PC-3 (cell line): ENCODE results near the gene COA5. TPM values are rescaled to one million over a fixed set of nuclear protein-coding genes. Genes with fewer than 3 reads are reported as not detected.

Experiments
- ATAC-seq: fragments of 200-7000 bp; cut with Tn5 transposase; 2 replicates; pipeline ENCODE4 v1.9.1; 2020; ENCODE audit warnings: mild to moderate bottlenecking, moderate library complexity
- BruUV-seq: library from RNA; stranded (reverse); fragments of 400-500 nt; replicated peaks from 2 replicates; lab custom pipeline; 2021; lab: Mats Ljungman, UMichigan
- CTCF ChIA-PET: fragments of 300-600 bp; sonication (Branson Sonifier 250); formaldehyde crosslinking; loops from one replicate; lab custom pipeline; 2022; ENCODE audit warnings: antibody characterized with exemption; lab: Charles Lee
- POLR2A ChIA-PET: fragments of 300-600 bp; sonication (Branson Sonifier 250); formaldehyde crosslinking; loops from one replicate; lab custom pipeline; 2022; ENCODE audit warnings: antibody characterized with exemption; ENCODE audit not compliant: unreplicated experiment; lab: Charles Lee
- DNase-seq: peaks from one replicate; pipeline ENCODE4 v3.0.0-alpha.2; 2015
- H2AFZ ChIP-seq: fragments of 300-600 bp; sonication (generic); 2 replicates; pipeline ENCODE4 v1.6.0; 2016; ENCODE audit warnings: antibody characterized with exemption, low read length
- H3F3A ChIP-seq: fragments of 300-600 bp; sonication (generic); one replicate; pipeline ENCODE4 v1.6.0; 2017; ENCODE audit warnings: antibody characterized with exemption, low read length, control low read depth, mild to moderate bottlenecking; ENCODE audit not compliant: unreplicated experiment
- H3K27ac ChIP-seq: fragments of 300-600 bp; sonication (generic); 2 replicates; pipeline ENCODE4 v1.5.1; 2016; ENCODE audit warnings: mild to moderate bottlenecking, low read length
- H3K27me3 ChIP-seq: fragments of 300-600 bp; sonication (generic); 2 replicates; pipeline ENCODE4 v1.6.1; 2016; ENCODE audit warnings: low read length, mixed read lengths
- H3K36me3 ChIP-seq: fragments of 300-600 bp; sonication (generic); 2 replicates; pipeline ENCODE4 v1.6.1; 2016; ENCODE audit warnings: low read depth, mixed run types, low read length, mixed read lengths
- H3K4me1 ChIP-seq: fragments of 300-600 bp; sonication (generic); 2 replicates; pipeline ENCODE4 v1.5.1; 2016; ENCODE audit warnings: low read length; ENCODE audit not compliant: insufficient read depth
- H3K4me2 ChIP-seq: fragments of 300-600 bp; sonication (generic); 2 replicates; pipeline ENCODE4 v1.6.0; 2016; ENCODE audit warnings: low read length
- H3K4me3 ChIP-seq: fragments of 300-600 bp; sonication (generic); 2 replicates; pipeline ENCODE4 v1.5.1; 2016; ENCODE audit warnings: mild to moderate bottlenecking, low read length, mixed read lengths
- H3K79me2 ChIP-seq: fragments of 300-600 bp; sonication (generic); 2 replicates; pipeline ENCODE4 v1.6.1; 2017; ENCODE audit warnings: low read length, mixed read lengths
- H3K9ac ChIP-seq: fragments of 300-600 bp; sonication (generic); 2 replicates; pipeline ENCODE4 v1.6.0; 2016; ENCODE audit warnings: mild to moderate bottlenecking, low read length
- H3K9me2 ChIP-seq: fragments of 300-600 bp; sonication (generic); replicated peaks from 2 replicates; pipeline ENCODE4 v1.6.1; 2016; ENCODE audit warnings: mixed run types, low read length, mixed read lengths
- H3K9me3 ChIP-seq: fragments of 300-600 bp; sonication (generic); 2 replicates; pipeline ENCODE4 v1.6.1; 2016; ENCODE audit warnings: low read length, mixed read lengths
- H4K20me1 ChIP-seq: fragments of 300-600 bp; sonication (generic); 2 replicates; pipeline ENCODE4 v1.6.1; 2016; ENCODE audit warnings: low read length, mixed read lengths
- EZH2 ChIP-seq: fragments of 300-600 bp; sonication (generic); IDR thresholded peaks from one replicate; pipeline ENCODE4 v1.6.1; 2017; ENCODE audit warnings: antibody characterized with exemption, mild to moderate bottlenecking, low read length; ENCODE audit not compliant: unreplicated experiment
- EZH2phosphoT487 ChIP-seq: fragments of 300-600 bp; sonication (generic); IDR thresholded peaks from 2 replicates; pipeline ENCODE4 v1.6.1; 2018; ENCODE audit warnings: mild to moderate bottlenecking, antibody characterized with exemption, low read length, borderline replicate concordance
- intact Hi-C: fragments of 100-400 bp; cut with micrococcal nuclease; formaldehyde crosslinking; loops from 2 replicates; pipeline ENCODE4 v1.9.0; 2023
- total RNA-seq: library from RNA; depleted of rRNA; stranded (reverse); fragments of >200 nt; gene quantifications from 2 replicates; pipeline ENCODE4 v1.2.3, GENCODE V29; 2014
- TF ChIP-seq, protein P1 (sequence below): fragments of 300-600 bp; sonication (generic); conservative IDR thresholded peaks from 2 replicates; pipeline ENCODE4 v1.5.1; 2017; ENCODE audit warnings: antibody characterized with exemption, low read depth, mild to moderate bottlenecking, low read length

Gene COA5
- total RNA-seq, 1 experiment from 2014 or later, result 37.2 TPM

DNA sequence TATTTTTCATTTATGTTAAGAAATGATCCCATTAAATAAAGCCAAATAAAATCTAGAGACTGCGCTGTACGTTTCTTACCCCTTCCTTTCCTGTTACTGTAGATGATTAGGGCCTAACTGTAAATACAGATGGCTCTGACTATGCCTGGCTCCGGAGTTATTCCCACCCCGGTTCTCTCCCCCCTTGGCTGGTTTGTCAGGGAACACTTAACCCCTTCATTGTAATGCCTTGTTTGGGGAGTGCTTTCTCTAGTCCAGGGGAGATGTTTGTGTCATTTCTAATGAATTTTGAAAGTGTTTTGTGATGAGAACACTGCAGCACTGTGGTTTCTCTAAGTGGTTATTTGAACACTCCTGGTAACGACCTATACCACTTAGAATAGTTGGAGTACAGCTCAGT is 8.8 kb upstream of the COA5 start:
- Histone ChIP-seq H3K27ac (no peak overlapping the region), H3K4me2 (no peak overlapping the region), H2AFZ (no peak overlapping the region), H3K4me1 (no peaks in the 10 kb centered on the region), H3K9ac (no peak overlapping the region), H3K9me2 (no peaks in the 10 kb centered on the region), H3K4me3 (no peak overlapping the region), H3K79me2 (no peaks in the 10 kb centered on the region), H3K27me3 (no peaks in the 10 kb centered on the region), H4K20me1 (no peaks in the 10 kb centered on the region), H3F3A (no peaks in the 10 kb centered on the region), H3K36me3 (peaks cover 30% of the 10 kb centered on the region), H3K9me3 (no peaks in the 10 kb centered on the region)
- POLR2A ChIA-PET, result no interaction called here
- TF ChIP-seq, protein P1, sequence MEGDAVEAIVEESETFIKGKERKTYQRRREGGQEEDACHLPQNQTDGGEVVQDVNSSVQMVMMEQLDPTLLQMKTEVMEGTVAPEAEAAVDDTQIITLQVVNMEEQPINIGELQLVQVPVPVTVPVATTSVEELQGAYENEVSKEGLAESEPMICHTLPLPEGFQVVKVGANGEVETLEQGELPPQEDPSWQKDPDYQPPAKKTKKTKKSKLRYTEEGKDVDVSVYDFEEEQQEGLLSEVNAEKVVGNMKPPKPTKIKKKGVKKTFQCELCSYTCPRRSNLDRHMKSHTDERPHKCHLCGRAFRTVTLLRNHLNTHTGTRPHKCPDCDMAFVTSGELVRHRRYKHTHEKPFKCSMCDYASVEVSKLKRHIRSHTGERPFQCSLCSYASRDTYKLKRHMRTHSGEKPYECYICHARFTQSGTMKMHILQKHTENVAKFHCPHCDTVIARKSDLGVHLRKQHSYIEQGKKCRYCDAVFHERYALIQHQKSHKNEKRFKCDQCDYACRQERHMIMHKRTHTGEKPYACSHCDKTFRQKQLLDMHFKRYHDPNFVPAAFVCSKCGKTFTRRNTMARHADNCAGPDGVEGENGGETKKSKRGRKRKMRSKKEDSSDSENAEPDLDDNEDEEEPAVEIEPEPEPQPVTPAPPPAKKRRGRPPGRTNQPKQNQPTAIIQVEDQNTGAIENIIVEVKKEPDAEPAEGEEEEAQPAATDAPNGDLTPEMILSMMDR, result no peak
- TF ChIP-seq EZH2phosphoT487 (no peak), EZH2 (no peak)
- no peak for ATAC-seq
- BruUV-seq, result no TSS peak
- CTCF ChIA-PET, result interaction anchor here (0.6 kb wide), 1 partner anchor 220 kb away, joined by 3 read pairs; no protein-coding TSS in a partner anchor
- no peak for DNase-seq
- intact Hi-C loops, result no loop called here

DNA sequence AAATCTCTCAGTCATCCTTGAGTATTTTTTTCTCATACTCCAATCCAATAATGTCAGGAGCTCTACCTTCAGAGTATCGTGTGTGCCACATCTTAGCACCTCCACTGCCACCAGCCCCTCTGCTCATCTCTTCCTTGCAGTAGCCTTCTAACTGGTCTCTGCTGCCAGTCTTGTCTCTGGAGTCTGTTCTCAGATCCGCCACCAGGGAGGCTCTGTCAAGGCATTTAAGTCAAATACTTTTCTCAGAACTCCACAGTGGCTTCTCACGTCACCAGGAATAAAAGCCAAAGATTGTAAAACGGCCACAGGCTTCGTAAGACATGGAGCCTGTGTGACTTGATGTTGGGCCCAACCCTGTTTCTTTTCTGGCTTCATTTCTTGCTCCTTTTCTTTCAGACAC is 7.2 kb upstream of the COA5 start:
- Histone ChIP-seq H3K9me3 (no peaks in the 10 kb centered on the region), H3K4me3 (no peak overlapping the region), H2AFZ (no peak overlapping the region), H3K4me2 (no peak overlapping the region), H3K27me3 (no peaks in the 10 kb centered on the region), H3K9me2 (no peaks in the 10 kb centered on the region), H3F3A (no peaks in the 10 kb centered on the region), H3K27ac (no peak overlapping the region), H3K4me1 (peaks cover 10% of the 10 kb centered on the region), H3K36me3 (peaks cover 33% of the 10 kb centered on the region), H4K20me1 (no peaks in the 10 kb centered on the region), H3K9ac (no peak overlapping the region), H3K79me2 (peaks cover 12% of the 10 kb centered on the region)
- DNase-seq (no peak), ATAC-seq (no peak)
- CTCF ChIA-PET, result no interaction called here
- TF ChIP-seq EZH2 (no peak), EZH2phosphoT487 (no peak)
- TF ChIP-seq, protein P1, result peak; percentile 29; the same call in 1 of the 2 replicates
- POLR2A ChIA-PET, result no interaction called here
- no TSS peak for BruUV-seq
- intact Hi-C loops, result no loop called here

DNA sequence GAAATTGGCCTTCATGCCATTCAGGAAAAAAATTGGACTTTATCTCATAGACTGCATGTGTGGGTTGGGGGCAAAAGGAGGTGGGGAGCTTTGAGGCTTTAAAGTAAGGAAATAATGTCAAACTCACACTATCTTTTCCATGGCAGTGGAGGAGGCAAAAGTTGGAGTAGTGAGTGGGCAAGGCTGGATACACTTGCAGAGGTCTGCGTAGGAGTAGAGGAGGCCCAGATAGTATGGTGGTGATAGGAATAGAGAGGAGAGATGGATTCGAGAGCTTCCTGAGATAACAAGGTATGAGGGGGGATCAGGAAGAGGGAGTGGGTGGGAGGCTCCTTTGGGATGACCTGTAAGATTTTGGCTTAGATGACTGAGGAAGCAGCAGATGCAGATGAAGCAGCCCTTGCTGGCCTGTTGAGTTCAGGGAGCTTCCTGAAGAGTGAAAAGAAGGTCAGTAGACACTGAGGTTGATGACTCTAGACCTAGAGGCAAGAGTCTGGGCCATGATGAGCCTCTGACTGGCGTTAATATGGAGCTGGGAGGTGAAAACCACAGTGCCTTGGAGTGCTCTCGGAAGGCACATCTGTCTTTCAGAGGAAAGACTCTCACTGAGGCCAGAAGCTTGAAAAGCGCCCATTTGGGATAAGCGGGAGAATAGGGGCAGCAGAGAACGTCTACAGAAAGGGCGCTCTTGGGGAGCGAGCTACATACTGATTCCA is 5.9 kb upstream of the COA5 start:
- peaks cover 33% of the 10 kb centered on the region for H3K36me3 ChIP-seq
- DNase-seq (no peak), ATAC-seq (no peak)
- peaks cover 21% of the 10 kb centered on the region for H3K4me1 ChIP-seq
- no peaks in the 10 kb centered on the region for H3K9me2 ChIP-seq
- no peak overlapping the region for H3K4me3 ChIP-seq
- CTCF ChIA-PET, result no interaction called here
- intact Hi-C loops, result no loop called here
- no peak overlapping the region for H3K9ac ChIP-seq
- H4K20me1 ChIP-seq, result no peaks in the 10 kb centered on the region
- POLR2A ChIA-PET, result no interaction called here
- no peaks in the 10 kb centered on the region for H3K27me3 ChIP-seq
- H3K27ac ChIP-seq, result no peak overlapping the region
- no peak overlapping the region for H3K4me2 ChIP-seq
- H3K79me2 ChIP-seq, result peaks cover 25% of the 10 kb centered on the region
- H2AFZ ChIP-seq, result no peak overlapping the region
- TF ChIP-seq EZH2phosphoT487 (no peak), EZH2 (no peak)
- TF ChIP-seq, protein P1, result no peak
- H3K9me3 ChIP-seq, result no peaks in the 10 kb centered on the region
- no TSS peak for BruUV-seq
- no peaks in the 10 kb centered on the region for H3F3A ChIP-seq
